ENCODE measurements around the gene GSG1. TPM values are rescaled to one million over a fixed set of nuclear protein-coding genes. Genes with fewer than 3 reads are reported as not detected.

GSG1 gene
- total RNA-seq = not detected in 2 replicates

DNA sequence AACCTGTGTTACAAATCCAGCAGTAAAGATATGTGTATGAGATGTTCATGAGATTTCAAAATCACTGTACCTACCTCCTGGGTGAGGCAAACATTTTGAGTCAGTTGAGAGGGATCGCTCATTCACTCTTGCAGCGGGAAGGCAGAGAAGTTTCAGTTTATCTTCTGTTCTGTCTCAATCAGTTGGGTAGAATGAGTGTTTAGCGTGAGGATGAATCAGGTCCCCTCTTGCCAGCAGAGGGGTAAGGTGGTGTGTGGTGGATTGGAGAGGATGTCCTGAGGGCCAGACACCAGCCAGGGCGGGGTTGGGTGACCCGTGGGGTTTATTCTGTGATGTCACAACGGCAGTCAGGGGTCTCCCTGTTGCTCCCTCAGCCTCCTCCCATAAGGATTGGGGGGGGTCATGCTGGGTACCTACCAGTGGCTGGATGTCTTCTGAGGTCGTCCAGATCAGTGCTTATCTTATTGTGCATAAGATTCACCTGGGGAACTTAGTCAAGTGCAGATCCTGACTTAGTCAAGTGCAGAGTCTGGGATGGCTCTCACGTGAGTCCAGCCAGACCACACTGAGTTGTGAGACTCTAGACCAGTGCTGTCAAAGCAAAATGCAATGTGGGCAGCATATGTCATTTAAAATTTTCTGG, at the start of gene GSG1:
Gene GSG1, minus strand, starts transcription at position 277 of the 643 bp plus-strand sequence. Its CDS starts 155 bp downstream, at position 122.

DNA sequence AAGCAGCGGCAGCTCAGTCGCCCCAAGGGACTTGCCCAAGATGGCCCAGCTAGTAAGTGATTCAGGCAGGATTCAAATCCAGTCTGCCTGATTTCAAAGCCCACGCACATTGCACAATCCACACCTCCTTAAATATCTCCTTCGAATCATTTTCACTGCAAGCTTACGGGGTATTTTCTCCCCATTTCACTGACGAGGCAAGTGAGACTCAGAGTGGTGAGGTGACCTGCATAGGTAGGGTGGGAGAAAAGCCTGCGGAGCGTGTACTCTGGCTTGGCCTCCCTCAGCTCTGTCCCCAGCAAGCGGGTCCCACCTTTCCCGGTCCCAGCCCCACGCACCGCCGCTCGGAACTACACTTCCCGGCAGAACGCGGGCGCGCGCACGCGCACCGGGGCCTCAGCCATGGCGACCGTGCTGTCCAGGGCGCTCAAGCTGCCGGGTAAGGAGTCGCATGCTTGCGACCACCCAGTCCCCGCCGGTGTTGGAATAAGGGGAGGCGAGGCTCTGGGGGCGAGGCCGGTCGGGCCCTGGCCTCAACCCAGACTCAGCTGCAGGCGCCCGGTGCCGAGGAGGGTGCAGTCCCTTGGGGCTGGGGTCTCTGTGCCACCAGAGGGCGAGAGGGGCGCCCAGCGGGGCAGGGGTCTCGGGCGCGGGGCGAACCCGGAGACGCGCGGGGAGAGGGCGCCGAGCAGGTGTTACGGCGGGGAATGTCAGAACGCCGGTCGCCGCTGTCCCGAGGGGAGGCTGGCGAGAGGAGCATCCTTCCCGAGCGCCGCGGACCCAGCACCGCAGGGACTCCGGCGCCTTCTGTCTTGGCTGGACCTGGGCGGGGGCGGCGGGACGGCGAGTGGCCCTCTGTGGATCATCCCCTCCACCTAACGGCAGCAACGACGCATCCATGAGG, 59.2 kb downstream of the GSG1 start, which contains the start of gene FAM234B:
Gene FAM234B, plus strand, starts transcription at position 380 of the 904 bp plus-strand sequence. Its CDS starts 23 bp downstream, at position 403.

Other genes with a start within 250 kb of the GSG1 start
- 93.8 and 116 TPM in 2 replicates for gene GPRC5A, start 212.1 kb downstream of the GSG1 start, total RNA-seq
- gene GPRC5D, start 151.5 kb downstream of the GSG1 start, total RNA-seq = not detected in 2 replicates
- gene HEBP1, start 103.4 kb downstream of the GSG1 start, total RNA-seq = 8.6 and 9.0 TPM in 2 replicates
- 4.9 and 5.8 TPM in 2 replicates for gene FAM234B, start 59.3 kb downstream of the GSG1 start, total RNA-seq
- gene EMP1, start 93.1 kb upstream of the GSG1 start, total RNA-seq = 229 and 483 TPM in 2 replicates

Data from myometrial cell (primary cell).